Inflammatory macrophage treated with lipopolysaccharide for 1 hour (primary cell): ENCODE results near the gene MAB21L4.
A peak's percentile ranks its signal among the peaks of the same experiment; 100 is the strongest.
"Not testable (repeated sequence)": the region's sequence is repeated elsewhere in the genome, so short reads cannot be mapped to it uniquely, and the experiment has no call there.

ENCODE experiments used
- DNase-seq, 2 donors: peaks; one replicate each; pipeline ENCODE4 v3.0.0-alpha.2; 2020 to 2022

Gene MAB21L4

DNA sequence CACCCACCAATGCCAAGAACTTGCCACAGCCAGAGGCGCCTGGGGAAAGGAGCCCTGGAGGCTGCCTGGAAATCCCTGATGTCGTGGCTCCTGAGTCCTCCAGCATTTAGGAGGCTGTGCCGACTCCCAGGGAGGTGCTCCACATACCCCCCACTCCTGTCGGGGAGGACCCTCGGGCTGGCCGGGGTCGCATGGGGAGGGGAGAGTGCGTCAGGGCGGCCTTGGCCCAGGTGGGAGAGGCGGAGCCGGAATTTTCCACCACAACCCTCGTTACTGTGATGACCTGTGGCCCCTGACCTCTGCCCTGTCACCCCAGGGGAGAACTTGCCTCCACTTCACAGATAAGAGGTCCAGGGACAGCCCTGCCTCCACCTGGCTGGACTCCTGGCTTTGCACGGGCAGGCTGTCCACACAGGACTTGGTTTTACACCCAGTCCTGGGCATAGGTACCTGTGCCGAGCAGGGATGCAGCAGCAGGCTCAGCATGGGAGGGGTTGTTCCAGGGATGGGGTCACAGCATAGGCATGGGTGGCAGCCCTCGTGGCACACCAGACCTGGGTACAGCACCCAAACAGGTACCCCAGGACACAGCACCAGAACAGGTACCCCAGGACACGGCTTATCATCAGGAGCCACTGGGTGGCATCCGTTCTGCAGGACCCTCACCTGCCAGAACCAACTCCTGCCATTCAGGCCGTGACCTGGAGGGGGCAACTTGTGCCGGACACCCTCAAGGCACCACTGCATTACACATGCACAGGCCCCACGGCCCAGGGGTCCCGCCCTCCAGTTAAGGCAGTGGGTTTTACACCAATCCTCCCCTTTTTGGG, 39.6 kb downstream of the MAB21L4 start:
- DNase-seq = no peak

- no peak for DNase-seq
These were observed 40.3 kb downstream of the MAB21L4 start for GRCh38 chr2:240855670-240856069.

DNA sequence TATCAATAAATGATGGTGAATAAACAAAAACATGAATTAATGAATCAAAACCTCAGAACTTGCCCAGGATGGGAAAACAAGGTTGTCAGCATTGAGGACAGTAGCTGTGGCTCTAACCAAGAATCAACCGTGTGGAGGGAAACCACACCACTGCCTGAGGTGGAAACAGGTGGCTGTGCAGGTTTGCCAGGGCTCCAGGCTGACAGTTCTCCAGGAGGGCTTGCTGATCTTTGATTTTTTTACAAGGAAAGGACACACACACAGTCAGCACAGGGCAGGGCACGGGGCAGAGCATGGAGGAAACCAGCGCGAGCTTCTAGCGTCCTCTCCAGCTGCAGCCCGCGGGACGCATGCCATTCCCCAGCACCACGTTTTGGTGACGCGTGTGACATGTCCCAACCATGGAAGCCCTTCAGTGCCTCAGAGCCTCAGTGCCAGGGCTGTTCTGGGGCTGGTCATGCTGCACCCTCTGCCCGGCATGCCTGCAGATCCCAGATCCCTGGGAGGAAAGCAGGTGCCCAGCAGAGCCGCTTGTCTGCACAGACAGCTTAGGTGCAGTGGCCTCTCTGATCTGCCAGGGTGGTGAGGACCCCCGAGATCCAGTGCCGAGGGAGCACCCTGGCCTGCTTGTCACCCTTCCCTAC, 43.2 kb downstream of the MAB21L4 start:
- no peak for DNase-seq

- peak; percentile 52 to 95 for DNase-seq
These were observed 44.6 kb downstream of the MAB21L4 start for GRCh38 chr2:240851078-240851991.

DNA sequence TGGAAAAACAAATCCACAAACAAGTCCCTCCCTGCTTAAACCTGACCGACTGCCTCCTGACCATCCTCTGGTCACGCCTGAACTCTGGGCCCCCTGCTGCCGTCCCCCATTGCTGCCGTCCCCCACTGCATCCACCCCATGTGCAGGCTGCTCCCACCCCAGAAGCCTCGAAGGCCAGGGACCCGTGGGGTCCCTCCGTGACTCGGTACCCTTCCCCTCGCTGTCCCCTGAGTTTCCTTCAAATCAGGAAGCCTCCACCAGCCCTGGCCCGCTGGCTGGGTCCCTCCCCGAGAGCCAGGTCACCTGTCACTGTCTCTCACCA, 45.2 kb downstream of the MAB21L4 start:
- DNase-seq = no peak

DNA sequence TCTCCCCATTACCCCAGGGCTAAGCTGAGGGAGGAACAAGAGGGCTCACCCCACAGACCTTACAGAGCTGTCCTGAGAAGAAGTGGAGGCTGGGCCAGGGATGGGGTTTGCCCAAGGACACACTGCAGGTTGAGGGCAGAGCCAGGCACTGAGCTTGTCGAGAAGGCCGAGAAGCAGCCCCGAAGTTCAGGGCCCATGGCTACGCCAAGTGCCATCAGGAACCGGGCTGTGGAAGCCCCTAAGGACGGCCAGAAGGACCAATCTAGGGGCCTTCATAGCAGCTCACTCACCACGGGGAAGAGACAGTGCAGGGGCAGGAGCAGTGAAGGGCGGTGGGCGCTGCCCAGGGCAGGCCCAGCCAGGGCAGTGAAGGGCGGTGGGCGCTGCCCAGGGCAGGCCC, 45.9 kb downstream of the MAB21L4 start:
- no peak for DNase-seq

GRCh38 chr2:240848900-240849680, 46.9 kb downstream of the MAB21L4 start:
- no peak for DNase-seq

DNA sequence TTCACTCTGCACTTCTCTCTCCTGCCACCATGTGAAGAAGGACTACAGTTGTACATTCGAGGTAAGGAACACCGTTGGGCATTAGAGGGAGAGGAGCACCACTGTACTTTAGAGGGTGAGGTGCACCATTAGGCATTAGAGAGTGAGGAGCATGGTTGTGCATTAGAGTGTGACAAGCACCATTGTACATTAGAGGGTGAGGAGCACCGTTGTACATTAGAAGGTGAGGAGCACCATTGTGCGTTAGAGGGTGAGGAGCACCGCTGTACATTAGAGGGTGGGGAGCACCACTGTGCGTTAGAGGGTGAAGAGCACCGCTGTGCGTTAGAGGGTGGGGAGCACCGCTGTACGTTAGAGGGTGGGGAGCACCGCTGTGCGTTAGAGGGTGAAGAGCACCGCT, 48.1 kb downstream of the MAB21L4 start:
- no peak for DNase-seq

GRCh38 chr2:240846873-240847595, 48.9 kb downstream of the MAB21L4 start:
- no peak for DNase-seq

- DNase-seq = not testable (repeated sequence)
These were observed 49.6 kb downstream of the MAB21L4 start for GRCh38 chr2:240846309-240846708.

- peak; percentile 21 to 63 for DNase-seq
These were observed 55.4 kb downstream of the MAB21L4 start for GRCh38 chr2:240840435-240841060.

DNA sequence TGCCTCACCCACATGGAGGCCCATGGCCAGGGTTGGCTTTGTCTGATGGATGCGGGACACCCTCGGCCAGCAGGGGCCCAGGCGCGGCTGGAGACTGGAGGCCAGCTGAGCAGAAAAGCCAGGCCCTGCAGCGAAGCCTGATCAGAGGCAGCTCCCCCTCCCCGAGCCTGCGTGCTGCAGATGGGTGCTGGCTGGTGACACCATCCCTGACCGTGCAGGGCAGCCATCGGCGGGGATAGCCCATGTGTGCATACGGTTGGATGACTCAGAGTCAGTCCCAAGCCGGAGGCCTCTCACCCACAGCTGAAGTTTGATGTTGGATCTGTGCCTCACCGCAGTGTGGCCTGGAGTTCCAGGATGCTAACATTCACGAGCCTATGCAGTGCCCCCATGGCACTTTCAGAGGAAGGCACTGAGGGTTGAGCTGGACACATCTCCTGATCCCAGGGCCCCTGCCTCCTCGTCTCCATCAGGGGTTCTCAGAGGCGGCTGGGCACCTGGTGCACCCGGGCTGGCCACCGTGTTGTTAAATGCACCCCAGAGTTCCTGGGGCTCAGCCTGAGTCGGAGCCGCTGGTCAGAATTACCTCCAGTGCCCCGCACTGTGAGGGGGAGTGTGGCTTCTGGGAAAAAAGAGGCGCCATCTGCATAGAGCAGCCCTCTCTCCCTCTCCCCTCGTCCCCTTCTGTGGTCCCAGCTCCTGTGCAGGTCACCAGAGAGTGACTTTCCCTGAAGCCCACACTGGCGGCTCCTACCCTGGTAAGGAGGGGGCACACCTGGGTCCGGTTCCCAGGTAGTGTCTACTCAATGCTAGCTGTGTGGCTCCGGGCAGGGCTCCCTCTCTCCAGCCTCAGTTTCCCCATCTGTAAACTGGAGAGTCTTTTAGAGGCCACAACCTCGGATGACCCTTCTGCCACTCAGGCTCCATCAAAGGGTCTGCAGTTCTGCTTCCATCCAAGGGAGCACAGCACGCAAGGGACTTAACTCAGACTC, 56.5 kb downstream of the MAB21L4 start:
- DNase-seq = no peak

- DNase-seq = no peak
These were observed 58.3 kb downstream of the MAB21L4 start for GRCh38 chr2:240837621-240838020.

DNA sequence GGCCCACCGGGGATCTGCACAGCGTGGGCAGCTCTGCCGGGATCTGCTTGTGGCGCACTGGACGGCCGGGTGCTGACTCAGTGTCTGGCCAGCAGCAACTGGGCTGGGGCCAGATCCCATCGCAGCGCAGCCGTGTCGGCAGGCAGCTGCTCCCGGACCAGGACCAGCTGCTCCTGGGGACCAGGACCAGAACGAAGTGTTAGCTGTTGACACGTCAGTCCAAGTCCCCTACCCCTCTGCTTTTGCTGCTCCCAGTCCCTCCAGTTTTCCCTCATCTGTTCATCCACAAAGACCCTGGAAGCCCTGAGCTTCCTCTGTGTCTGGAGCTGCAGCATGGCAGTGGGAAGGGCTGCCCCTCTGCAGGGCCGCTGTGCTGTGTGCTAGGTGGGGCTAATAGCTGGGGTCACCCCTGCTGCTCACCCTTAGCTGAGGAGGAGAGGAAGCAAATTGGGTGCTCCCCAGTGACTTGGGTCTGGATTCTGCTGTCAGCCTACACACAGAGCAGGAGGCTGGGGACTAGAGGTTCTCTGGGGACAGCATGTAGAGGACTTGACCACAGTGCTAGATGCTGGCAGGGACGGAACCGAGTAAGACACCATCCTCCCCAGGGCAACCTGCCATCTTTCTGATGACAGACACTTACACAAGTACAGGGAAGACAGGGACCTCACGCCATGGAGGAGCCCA, 59.0 kb downstream of the MAB21L4 start:
- DNase-seq = no peak
